ENCODE data around the gene P4HB. TPM values are rescaled to one million over a fixed set of nuclear protein-coding genes. Genes with fewer than 3 reads are reported as not detected.

The P4HB gene
- total and polyA plus RNA-seq, 2 of the 4 experiments (the other 2 are of a cell fraction), result 599 to 932 TPM

DNA sequence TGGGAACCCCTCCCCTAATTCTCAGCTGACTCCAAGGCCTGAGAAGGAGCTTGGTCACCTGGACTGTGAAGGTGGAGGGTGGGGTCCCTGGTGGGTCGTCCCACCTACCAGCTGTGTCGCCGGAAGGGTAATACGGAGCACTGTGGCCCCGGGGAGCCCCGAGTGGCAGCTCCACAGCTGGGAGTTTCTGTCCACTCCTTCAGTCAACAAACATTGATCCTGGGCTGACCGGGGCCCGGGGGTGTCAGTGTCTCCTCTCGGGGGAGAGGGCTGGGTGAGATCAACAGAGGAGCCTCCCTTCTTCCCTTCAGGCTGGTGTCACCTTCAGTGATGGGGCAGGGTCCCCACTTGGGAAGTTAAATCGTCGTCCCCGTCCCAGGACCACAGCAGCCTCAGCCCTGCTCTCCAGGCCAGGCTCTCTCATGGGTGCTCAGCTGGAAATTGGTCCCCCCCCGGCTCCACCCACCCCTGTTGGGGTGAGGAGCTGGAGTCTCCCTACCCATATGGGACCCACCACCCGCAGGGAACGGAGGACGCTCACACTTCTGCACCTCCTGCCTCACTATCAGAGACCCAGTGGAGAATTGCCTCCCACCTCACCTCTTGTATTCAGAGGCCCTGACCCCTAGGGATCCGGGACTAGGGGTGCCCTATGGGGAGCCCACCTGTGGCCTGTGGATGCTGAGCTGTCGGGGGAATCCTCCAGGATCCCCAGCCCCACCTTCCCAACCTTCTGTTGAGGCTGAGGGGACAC is 54.5 kb downstream of the P4HB start:
- Histone ChIP-seq H3K56ac (ENCODE audit: extremely low read depth, insufficient read depth, low read length) (no peak overlapping the region), H3K18ac (ENCODE audit: low read depth, low read length) (no peak overlapping the region), H4K91ac (ENCODE audit: insufficient read depth, low read depth, low read length) (no peak overlapping the region), H3K4me2 (ENCODE audit: low read depth, low read length) (no peak overlapping the region), H3K9me3 (ENCODE audit: control insufficient read depth, insufficient read depth, low read length) (peaks cover 3% of the 10 kb centered on the region), H3K27ac (ENCODE audit: insufficient read depth, low read length) (no peak overlapping the region), H3K4me1 (ENCODE audit: control insufficient read depth, insufficient read depth, low read length) (no peaks in the 10 kb centered on the region), H4K8ac (ENCODE audit: low read depth in 2 of 2, low read length in 2 of 2) (no peak overlapping the region), H3K14ac (replicated peaks; ENCODE audit: low read depth, low read length) (no peak overlapping the region), H3K79me1 (ENCODE audit: low read depth in 1 of 2, low read length in 2 of 2) (no peaks in the 10 kb centered on the region), H3K4me3 (ENCODE audit: insufficient read depth, low read depth, low read length) (no peak overlapping the region), H2AFZ (replicated peaks; ENCODE audit: low read length, poor library complexity) (no peak overlapping the region), H2BK5ac (ENCODE audit: low read depth, low read length, poor library complexity, severe bottlenecking) (no peak overlapping the region), H3K4ac (ENCODE audit: low read depth, low read length) (no peak overlapping the region), H2AK9ac (replicated peaks; ENCODE audit: low read depth, low read length, poor library complexity) (no peak overlapping the region), H2BK15ac (ENCODE audit: low read depth, low read length) (no peak overlapping the region), H4K20me1 (ENCODE audit: insufficient read depth, low read length) (no peaks in the 10 kb centered on the region), H4K5ac (ENCODE audit: low read depth, low read length) (no peak overlapping the region), H2BK20ac (ENCODE audit: low read depth, low read length) (no peak overlapping the region), H2BK120ac (ENCODE audit: low read depth, low read length) (no peak overlapping the region), H3K9ac (ENCODE audit: low read depth, low read length) (no peak overlapping the region), H3K27me3 (ENCODE audit: control insufficient read depth, insufficient read depth, low read length) (peaks cover 81% of the 10 kb centered on the region), H2AK5ac (ENCODE audit: low read depth, low read length) (no peak overlapping the region), H3K9me1 (ENCODE audit: insufficient read depth, low read length) (no peaks in the 10 kb centered on the region), H3K23ac (ENCODE audit: low read depth, low read length) (no peak overlapping the region), H3K36me3 (ENCODE audit: control insufficient read depth, insufficient read depth, low read length) (no peaks in the 10 kb centered on the region)
- TF ChIP-seq USF2 (IDR thresholded peaks at IDR 0.05; ENCODE audit: low read depth, low read length), result no peak
- TF ChIP-seq POLR2A (IDR thresholded peaks at IDR 0.05; ENCODE audit: low read depth, low read length), result no peak
- TF ChIP-seq FOS (IDR thresholded peaks at IDR 0.05; ENCODE audit: low read depth, low read length), result no peak
- intact Hi-C loops (cut with micrococcal nuclease) (no loop called here), in situ Hi-C loops (cut with MboI; ENCODE audit: low sequenced_read_pairs) (no loop called here), dilution Hi-C loops (cut with HindIII; ENCODE audit: low sequenced_read_pairs, unreplicated experiment) (no loop called here)
- no TSS peak for BruUV-seq (replicated peaks)
- no peak for ATAC-seq (ENCODE audit: low read depth)
- ChIA-PET POLR2A (ENCODE audit: unreplicated experiment) (no interaction called here), CTCF (interaction anchor here (0.6 kb wide), 1 partner anchor 75 kb away, joined by 4 read pairs; no protein-coding TSS in a partner anchor)
- WGBS, 2 experiments (ENCODE audit: extremely low coverage in 2 of 2, insufficient read length in 1 of 2), result no CpG with 5 or more reads among the region's 18 CpGs
- DNase-seq, result no peak
